AG04449 (cell line): ENCODE results near the gene ARMC5.
A peak's percentile ranks its signal among the peaks of the same experiment; 100 is the strongest.
"Not testable (repeated sequence)": the region's sequence is repeated elsewhere in the genome, so short reads cannot be mapped to it uniquely, and the experiment has no call there.

Experiments used
- CTCF ChIA-PET: fragments of 350-600 bp; formaldehyde crosslinking; extraction: SDS; loops from one replicate; lab custom pipeline; 2021; ENCODE audit warnings: antibody characterized with exemption; lab: Yijun Ruan, JAX
- POLR2A ChIA-PET: fragments of 400-600, 350-600 bp; formaldehyde crosslinking; extraction: SDS; loops from one replicate; lab custom pipeline; 2020; ENCODE audit warnings: antibody characterized with exemption, inconsistent platforms; lab: Yijun Ruan, JAX
- DNase-seq: peaks from one replicate; pipeline ENCODE4 v3.0.0-alpha.2; 2010; ENCODE audit warnings: low read depth, low spot score
- H3K4me3 ChIP-seq: 2 replicates; pipeline ENCODE4 v1.5.1; 2011; ENCODE audit warnings: low read depth, mild to moderate bottlenecking, control low read depth, low read length
- CTCF ChIP-seq: IDR thresholded peaks from one replicate; pipeline ENCODE4 v1.5.1; 2011; ENCODE audit warnings: mild to moderate bottlenecking, moderate library complexity, low read length, control low read depth, inconsistent platforms; ENCODE audit not compliant: insufficient read depth; ENCODE audit errors: missing control alignments

The ARMC5 gene

GRCh38 chr16:31499928-31500327 is 40.6 kb downstream of the ARMC5 start:
- TF ChIP-seq CTCF: no peak
- no peak overlapping the region for H3K4me3 ChIP-seq
- DNase-seq: no peak
- ChIA-PET CTCF (interaction anchor here (1.5 kb wide), 1 partner anchor 10 kb away, joined by 4 read pairs; no protein-coding TSS in a partner anchor), POLR2A (interaction anchor here (1.3 kb wide), 1 partner anchor 11 kb away, joined by 6 read pairs; no protein-coding TSS in a partner anchor)

- CTCF ChIA-PET: interaction anchor here (0.9 to 2.2 kb wide), 4 partner anchors 28 to 50 kb away, joined by 3 to 7 read pairs (median 4); no protein-coding TSS in a partner anchor
- TF ChIP-seq CTCF: no peak
- POLR2A ChIA-PET: interaction anchor here (0.9 to 1.3 kb wide), 2 partner anchors 11 to 13 kb away, joined by 3 to 6 read pairs; no protein-coding TSS in a partner anchor
- H3K4me3 ChIP-seq: no peak overlapping the region
- DNase-seq: no peak
Measured at GRCh38 chr16:31501226-31501965, 42.1 kb downstream of the ARMC5 start.

GRCh38 chr16:31501966-31502348 is 42.7 kb downstream of the ARMC5 start:
- DNase-seq: no peak
- POLR2A ChIA-PET: no interaction called here
- no peak overlapping the region for H3K4me3 ChIP-seq
- no peak for TF ChIP-seq CTCF
- CTCF ChIA-PET: interaction anchor here (0.9 to 2.2 kb wide), 3 partner anchors 29 to 41 kb away, joined by 3 to 7 read pairs (median 5); no protein-coding TSS in a partner anchor

GRCh38 chr16:31502981-31503380 is 43.7 kb downstream of the ARMC5 start:
- TF ChIP-seq CTCF: no peak
- no peak overlapping the region for H3K4me3 ChIP-seq
- peak; percentile 24 for DNase-seq
- CTCF ChIA-PET: interaction anchor here (0.6 kb wide), 1 partner anchor 567 kb away, joined by 3 read pairs; no protein-coding TSS in a partner anchor
- POLR2A ChIA-PET: interaction anchor here (0.5 to 2.0 kb wide), 4 partner anchors 15 to 57 kb away, joined by 3 to 6 read pairs (median 3); partner anchors contain the start of gene TGFB1I1

- H3K4me3 ChIP-seq, DNase-seq: not testable (repeated sequence)
- ChIA-PET CTCF (interaction anchor here (0.6 kb wide), 1 partner anchor 567 kb away, joined by 3 read pairs; no protein-coding TSS in a partner anchor), POLR2A (interaction anchor here (0.9 to 2.0 kb wide), 3 partner anchors 15 to 46 kb away, joined by 3 to 6 read pairs (median 3); partner anchors contain the start of gene TGFB1I1)
Measured at GRCh38 chr16:31503555-31503954, 44.3 kb downstream of the ARMC5 start.

GRCh38 chr16:31504159-31504558 is 44.9 kb downstream of the ARMC5 start:
- H3K4me3 ChIP-seq: no peak overlapping the region
- CTCF ChIA-PET: no interaction called here
- POLR2A ChIA-PET: interaction anchor here (2.0 kb wide), 1 partner anchor 16 kb away, joined by 6 read pairs; no protein-coding TSS in a partner anchor
- no peak for TF ChIP-seq CTCF
- no peak for DNase-seq
